Osteoblast (primary cell): ENCODE data around the gene PRKAR1B. TPM values are rescaled to one million over a fixed set of nuclear protein-coding genes. Genes with fewer than 3 reads are reported as not detected.
"Not testable (repeated sequence)": the region's sequence is repeated elsewhere in the genome, so short reads cannot be mapped to it uniquely, and the experiment has no call there.

Experiments used
- DNase-seq: peaks from one replicate; pipeline ENCODE4 v3.0.0; 2011; ENCODE audit warnings: low spot score, mixed read lengths; ENCODE audit not compliant: insufficient read length; ENCODE audit errors: missing footprints
- H2AFZ ChIP-seq: 2 replicates; pipeline ENCODE4 v1.6.0; 2011; ENCODE audit warnings: mild to moderate bottlenecking, low read length
- H3K27ac ChIP-seq: 2 replicates; pipeline ENCODE4 v1.5.1; 2011; ENCODE audit warnings: mild to moderate bottlenecking, low read depth, low read length, moderate library complexity
- H3K27me3 ChIP-seq: 2 replicates; pipeline ENCODE4 v1.6.0; 2012; ENCODE audit warnings: mild to moderate bottlenecking, control low read depth, inconsistent platforms, low read length, moderate library complexity; ENCODE audit not compliant: insufficient read depth
- H3K36me3 ChIP-seq: 2 replicates; pipeline ENCODE4 v1.5.1; 2011; ENCODE audit warnings: mild to moderate bottlenecking, low read length, control low read depth, moderate library complexity; ENCODE audit not compliant: insufficient read depth
- H3K4me1 ChIP-seq: 2 replicates; pipeline ENCODE4 v1.5.1; 2011; ENCODE audit warnings: mild to moderate bottlenecking, low read length, control low read depth, moderate library complexity; ENCODE audit not compliant: insufficient read depth
- H3K4me2 ChIP-seq: 2 replicates; pipeline ENCODE4 v1.6.0; 2011; ENCODE audit warnings: mild to moderate bottlenecking, low read length; ENCODE audit not compliant: insufficient read depth
- H3K4me3 ChIP-seq: fragments of 200-600 bp; sonication (generic); 3 replicates; pipeline ENCODE4 v1.5.1; 2012; ENCODE audit warnings: mild to moderate bottlenecking, low read length, inconsistent platforms; ENCODE audit not compliant: insufficient read depth
- H3K79me2 ChIP-seq: 2 replicates; pipeline ENCODE4 v1.6.0; 2012; ENCODE audit warnings: mild to moderate bottlenecking, low read length, control low read depth, inconsistent platforms; ENCODE audit not compliant: insufficient read depth
- H3K9me3 ChIP-seq: 2 replicates; pipeline ENCODE4 v1.5.1; 2011; ENCODE audit warnings: low read depth, low read length, control low read depth
- H4K20me1 ChIP-seq: 2 replicates; pipeline ENCODE4 v1.6.0; 2012; ENCODE audit warnings: mild to moderate bottlenecking, low read length, control low read depth; ENCODE audit not compliant: insufficient read depth
- CTCF ChIP-seq: IDR thresholded peaks from 2 replicates; pipeline ENCODE4 v1.5.1; 2011; ENCODE audit warnings: mild to moderate bottlenecking, low read depth, low read length, moderate library complexity; ENCODE audit errors: extremely low read depth
- total RNA-seq: library from RNA; depleted of rRNA; stranded (reverse); fragments of >200 nt; gene quantifications from 2 replicates; pipeline ENCODE4 v1.2.3, GENCODE V29; 2012

PRKAR1B gene
- total RNA-seq, 1 donor: 6.5 TPM

- no peak for TF ChIP-seq CTCF
- Histone ChIP-seq H4K20me1 (no peaks in the 10 kb centered on the region), H3K4me3 (no peak overlapping the region), H3K4me1 (peaks cover 2% of the 10 kb centered on the region), H3K4me2 (no peak overlapping the region), H2AFZ (no peak overlapping the region), H3K9me3 (peaks cover 8% of the 10 kb centered on the region), H3K79me2 (no peaks in the 10 kb centered on the region), H3K27me3 (no peaks in the 10 kb centered on the region), H3K36me3 (no peaks in the 10 kb centered on the region), H3K27ac (no peak overlapping the region)
- DNase-seq: peak; percentile 53
These were observed 109.2 kb downstream of the PRKAR1B start for GRCh38 chr7:617614-618538.

GRCh38 chr7:613442-614140, 113.5 kb downstream of the PRKAR1B start:
- Histone ChIP-seq H3K4me2 (no peak overlapping the region), H4K20me1 (no peaks in the 10 kb centered on the region), H3K4me3 (no peak overlapping the region), H2AFZ (no peak overlapping the region), H3K27me3 (no peaks in the 10 kb centered on the region), H3K36me3 (no peaks in the 10 kb centered on the region), H3K79me2 (no peaks in the 10 kb centered on the region), H3K9me3 (no peaks in the 10 kb centered on the region), H3K27ac (no peak overlapping the region), H3K4me1 (no peaks in the 10 kb centered on the region)
- no peak for DNase-seq
- no peak for TF ChIP-seq CTCF

GRCh38 chr7:611837-612236, 115.2 kb downstream of the PRKAR1B start:
- not testable (repeated sequence) for DNase-seq, H2AFZ ChIP-seq, H3K27me3 ChIP-seq, H3K4me2 ChIP-seq, H3K79me2 ChIP-seq, H3K4me1 ChIP-seq, H3K36me3 ChIP-seq, H3K27ac ChIP-seq, H3K9me3 ChIP-seq, H3K4me3 ChIP-seq, H4K20me1 ChIP-seq

GRCh38 chr7:611281-611810, 115.7 kb downstream of the PRKAR1B start:
- no peak for TF ChIP-seq CTCF
- Histone ChIP-seq H3K27ac (no peak overlapping the region), H4K20me1 (no peaks in the 10 kb centered on the region), H2AFZ (no peak overlapping the region), H3K4me3 (no peak overlapping the region), H3K4me2 (no peak overlapping the region), H3K36me3 (no peaks in the 10 kb centered on the region), H3K9me3 (no peaks in the 10 kb centered on the region), H3K4me1 (no peaks in the 10 kb centered on the region), H3K79me2 (no peaks in the 10 kb centered on the region), H3K27me3 (no peaks in the 10 kb centered on the region)
- DNase-seq: no peak
